ENCODE measurements around the gene ADGRB3. TPM values are rescaled to one million over a fixed set of nuclear protein-coding genes. Genes with fewer than 3 reads are reported as not detected.
"Not testable (repeated sequence)": the region's sequence is repeated elsewhere in the genome, so short reads cannot be mapped to it uniquely, and the experiment has no call there.

The ADGRB3 gene
- total RNA-seq, 1 experiment from 2014 or later: 3.2 TPM

GRCh38 chr6:69202768-69203167 lies 567.7 kb downstream of the ADGRB3 start:
- peak; percentile 2 for DNase-seq (ENCODE audit: extremely low read depth, low read depth)

DNA sequence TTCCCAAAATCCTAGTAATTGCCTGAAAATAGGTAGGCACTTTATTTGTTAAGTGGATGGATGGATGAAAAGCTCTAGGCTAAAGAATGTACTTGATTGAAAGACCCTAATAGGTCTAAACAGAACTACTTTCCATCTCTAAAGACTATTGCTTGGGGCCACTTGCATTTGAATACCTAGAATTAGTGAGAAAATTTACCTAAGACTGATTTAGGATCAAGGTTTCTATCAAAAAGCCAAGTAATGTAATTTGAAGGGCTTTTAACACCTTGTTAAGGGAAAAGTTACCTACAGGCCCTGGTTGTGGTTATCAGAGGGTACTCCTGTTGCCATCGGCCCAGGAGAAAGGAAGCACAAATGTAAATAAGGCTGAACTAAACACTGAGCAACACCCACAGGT lies 581.0 kb downstream of the ADGRB3 start:
- DNase-seq (ENCODE audit: extremely low read depth, low read depth): no peak

DNA sequence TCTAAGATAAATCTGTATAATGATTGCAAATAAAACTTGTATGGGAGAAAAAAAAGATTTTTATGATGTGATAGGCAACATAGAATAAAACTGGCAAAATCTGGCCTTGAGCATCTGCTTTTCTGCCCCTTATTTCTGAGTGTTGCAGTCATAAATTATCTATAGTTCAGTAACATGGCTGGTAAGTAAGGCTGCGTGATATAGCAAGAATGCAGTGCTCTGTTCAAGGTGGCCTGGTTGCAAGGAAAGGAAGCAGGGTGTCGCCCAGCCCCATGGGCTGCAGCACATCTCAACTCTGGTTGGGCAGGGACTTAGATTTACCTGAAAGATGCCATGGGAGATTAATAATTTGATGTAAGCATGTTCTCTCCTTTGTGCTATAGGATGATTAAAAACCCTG lies 582.3 kb downstream of the ADGRB3 start:
- DNase-seq (ENCODE audit: extremely low read depth, low read depth): no peak

GRCh38 chr6:69220375-69220774 lies 585.3 kb downstream of the ADGRB3 start:
- DNase-seq (ENCODE audit: extremely low read depth, low read depth): no peak

DNA sequence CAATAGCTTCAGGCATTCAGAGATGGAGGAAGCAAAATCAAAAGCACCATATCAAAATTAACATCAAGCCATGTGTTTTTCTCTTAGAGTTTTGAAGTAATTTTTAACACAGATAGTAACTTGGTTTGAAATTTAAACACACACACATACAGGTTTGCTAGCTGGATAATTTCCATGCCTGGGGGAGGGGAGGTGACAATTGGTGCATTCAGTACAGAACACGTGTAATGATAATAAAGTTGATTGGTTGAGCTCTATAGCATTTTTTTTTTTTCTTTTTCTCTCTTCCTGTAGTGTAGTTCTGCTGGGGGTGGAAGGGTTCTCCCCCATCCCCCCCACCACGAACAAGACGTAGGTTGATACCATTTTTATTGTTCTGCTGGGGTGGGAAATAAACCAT lies 596.9 kb downstream of the ADGRB3 start:
- no peak for DNase-seq (ENCODE audit: extremely low read depth, low read depth)

DNA sequence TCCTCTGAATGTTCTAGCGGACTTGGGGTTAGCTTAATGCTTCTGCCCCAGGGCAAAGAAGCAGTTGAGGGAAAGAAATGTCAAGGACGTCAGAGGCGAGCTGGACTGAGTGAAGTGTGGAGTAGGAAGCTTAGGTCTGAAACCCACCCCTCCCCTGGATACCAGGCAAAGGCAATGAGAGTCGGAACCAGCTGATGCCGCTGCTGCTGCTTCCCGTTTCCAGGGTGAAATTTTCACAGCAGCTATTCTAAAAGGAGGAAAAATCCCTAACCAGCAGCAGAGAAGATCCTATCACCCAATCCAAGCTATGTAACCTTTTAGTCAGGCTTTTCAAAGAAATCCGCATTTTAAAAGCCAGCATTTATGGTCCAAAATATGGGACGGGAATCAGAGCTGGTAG lies 597.4 kb downstream of the ADGRB3 start:
- DNase-seq (ENCODE audit: extremely low read depth, low read depth): no peak

DNA sequence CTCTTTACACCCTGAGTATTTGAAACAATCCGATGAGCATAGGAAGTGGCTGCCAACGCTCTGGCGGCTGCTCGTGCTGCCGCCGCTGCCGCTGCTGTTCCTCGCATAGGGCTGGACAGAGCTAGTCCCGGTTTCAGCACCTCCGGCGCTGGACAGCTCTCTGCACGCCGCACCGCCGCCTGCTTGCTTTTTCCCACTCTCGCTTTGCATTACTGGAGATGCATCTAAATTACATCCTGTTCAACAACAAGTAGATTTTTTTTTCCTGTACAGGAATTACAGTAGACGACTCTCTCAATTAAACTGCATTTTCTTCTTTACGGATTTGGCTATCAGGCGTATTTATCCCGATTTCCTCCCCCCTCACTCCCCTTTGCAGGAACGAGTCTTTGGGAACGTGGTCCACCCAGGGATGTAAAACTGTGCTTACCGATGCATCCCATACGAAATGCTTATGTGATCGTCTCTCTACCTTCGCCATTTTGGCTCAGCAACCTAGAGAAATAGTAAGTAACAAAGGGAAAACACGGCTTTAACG lies 597.9 kb downstream of the ADGRB3 start:
- DNase-seq (ENCODE audit: extremely low read depth, low read depth): peak; percentile 49

DNA sequence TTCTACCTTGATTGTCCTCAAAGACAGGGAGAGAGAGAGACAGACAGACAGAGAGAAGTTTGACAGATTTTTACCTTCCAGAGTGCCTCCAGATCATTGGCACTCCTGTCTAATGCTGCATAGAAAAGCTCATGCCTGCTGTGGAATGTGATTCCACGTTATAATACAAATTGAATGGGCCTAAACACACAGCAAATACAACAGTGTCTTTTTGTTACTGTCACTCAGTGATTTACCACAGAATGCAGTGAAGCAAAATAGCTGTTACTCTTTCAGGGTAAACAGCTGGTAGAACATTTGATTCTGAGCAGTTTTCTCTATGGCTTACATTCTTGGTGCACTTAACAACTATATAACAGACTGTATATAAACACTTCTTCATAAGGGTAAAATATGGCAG lies 603.0 kb downstream of the ADGRB3 start:
- DNase-seq (ENCODE audit: extremely low read depth, low read depth): no peak

DNA sequence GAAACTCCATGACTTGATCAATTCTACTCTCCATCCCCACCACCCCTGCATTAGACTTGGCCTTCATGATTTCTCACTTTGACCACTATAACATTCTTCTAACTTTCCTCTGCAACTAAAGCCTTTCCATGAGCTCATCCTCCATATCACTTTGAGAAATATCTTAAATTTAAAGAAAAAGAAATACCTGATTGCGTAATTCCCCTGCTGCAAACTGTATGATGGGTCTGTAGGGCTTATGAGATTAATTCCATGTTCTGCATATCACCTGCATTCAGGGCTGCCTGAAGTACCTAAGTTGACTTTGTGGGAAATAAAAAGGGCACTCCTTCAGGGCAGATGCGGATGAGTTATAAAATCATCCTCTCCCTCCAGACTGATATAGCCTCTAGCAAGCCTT lies 611.9 kb downstream of the ADGRB3 start:
- DNase-seq (ENCODE audit: extremely low read depth, low read depth): no peak

GRCh38 chr6:69261010-69261409 lies 625.9 kb downstream of the ADGRB3 start:
- no peak for DNase-seq (ENCODE audit: extremely low read depth, low read depth)

DNA sequence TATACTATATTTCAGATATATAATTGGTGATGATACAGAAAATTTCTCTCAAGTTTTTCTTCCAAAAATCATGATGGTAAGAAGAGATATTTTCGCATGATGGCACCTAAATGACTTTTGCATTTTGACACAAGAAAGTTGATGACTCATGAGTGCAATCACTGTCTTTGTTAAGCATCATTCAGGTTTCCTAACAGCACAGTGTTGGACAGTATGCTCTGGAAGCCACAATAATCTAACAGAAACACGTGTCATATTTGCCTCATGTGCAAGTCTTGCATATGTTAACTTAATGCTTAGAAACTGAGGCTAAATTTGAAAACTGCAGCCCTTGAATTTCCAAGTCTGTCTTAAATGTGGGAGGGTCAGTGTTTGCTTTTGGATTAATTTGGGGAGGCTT lies 628.2 kb downstream of the ADGRB3 start:
- DNase-seq (ENCODE audit: extremely low read depth, low read depth): no peak

GRCh38 chr6:69265090-69265489 lies 630.0 kb downstream of the ADGRB3 start:
- DNase-seq (ENCODE audit: extremely low read depth, low read depth): no peak

GRCh38 chr6:69265706-69266105 lies 630.6 kb downstream of the ADGRB3 start:
- DNase-seq (ENCODE audit: extremely low read depth, low read depth): no peak

GRCh38 chr6:69276204-69276603 lies 641.1 kb downstream of the ADGRB3 start:
- DNase-seq (ENCODE audit: extremely low read depth, low read depth): peak; percentile 11

DNA sequence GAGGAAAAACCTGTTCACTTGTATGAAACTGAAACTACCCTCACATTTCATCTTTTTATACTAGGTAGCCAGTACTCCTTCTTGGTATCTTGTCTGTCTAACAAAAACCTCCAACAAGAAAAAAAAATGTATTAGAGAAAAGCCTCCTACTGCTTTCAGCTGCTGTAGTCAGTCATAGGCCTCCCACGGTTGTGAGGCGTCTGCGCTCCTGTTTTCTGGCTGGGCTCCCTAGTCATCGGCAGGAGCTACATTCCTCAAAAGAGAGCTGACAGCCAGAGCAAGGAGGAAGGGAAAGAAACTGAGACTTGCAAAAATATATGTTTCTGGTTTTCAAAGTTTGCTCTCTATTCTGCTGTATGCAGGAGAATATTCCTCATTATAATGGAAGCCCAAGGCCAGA lies 644.7 kb downstream of the ADGRB3 start:
- DNase-seq (ENCODE audit: extremely low read depth, low read depth): no peak

DNA sequence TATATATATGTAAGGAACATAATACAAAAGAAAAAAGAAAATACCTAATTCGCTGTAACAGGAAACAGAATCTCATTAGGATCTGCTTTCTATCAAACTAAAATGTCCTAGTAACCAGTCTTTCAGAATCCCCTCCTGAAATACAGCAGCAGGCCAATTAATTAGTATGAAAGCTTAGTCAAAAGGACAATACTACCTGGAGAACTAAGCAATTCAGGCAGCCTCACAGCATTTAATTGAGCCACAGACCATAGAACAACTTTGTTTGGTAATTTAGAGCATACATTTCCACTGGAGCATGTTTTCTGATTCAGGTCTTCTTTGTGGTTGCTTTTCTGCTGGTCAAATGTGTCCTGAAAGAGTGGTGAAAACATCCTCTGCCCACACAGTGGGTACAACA lies 645.8 kb downstream of the ADGRB3 start:
- DNase-seq (ENCODE audit: extremely low read depth, low read depth): no peak

- DNase-seq (ENCODE audit: extremely low read depth, low read depth): no peak
Observed at GRCh38 chr6:69284176-69284730, 649.2 kb downstream of the ADGRB3 start.

- DNase-seq (ENCODE audit: extremely low read depth, low read depth): no peak
Observed at GRCh38 chr6:69285054-69285453, 650.0 kb downstream of the ADGRB3 start.

DNA sequence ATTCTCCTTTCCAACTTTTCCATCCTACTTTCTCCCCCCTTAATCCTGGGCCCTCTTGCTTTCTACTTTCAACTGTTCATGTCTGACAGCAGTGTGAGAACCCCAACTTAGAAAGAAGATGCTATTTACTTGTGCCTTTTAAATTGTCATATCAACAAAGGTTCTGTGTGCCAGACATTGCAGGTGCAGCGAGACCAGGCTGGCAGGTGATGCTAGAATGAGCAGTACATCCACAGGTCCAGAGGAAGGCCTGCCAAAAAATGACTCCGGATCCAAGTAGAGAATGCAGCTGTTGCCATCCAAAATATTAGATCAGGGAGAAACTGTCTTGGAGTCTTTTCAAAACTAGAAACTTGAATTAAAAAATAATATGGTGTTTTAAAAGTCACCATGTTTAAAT lies 651.2 kb downstream of the ADGRB3 start:
- no peak for DNase-seq (ENCODE audit: extremely low read depth, low read depth)

- DNase-seq (ENCODE audit: extremely low read depth, low read depth): not testable (repeated sequence)
Observed at GRCh38 chr6:69288198-69288597, 653.1 kb downstream of the ADGRB3 start.

DNA sequence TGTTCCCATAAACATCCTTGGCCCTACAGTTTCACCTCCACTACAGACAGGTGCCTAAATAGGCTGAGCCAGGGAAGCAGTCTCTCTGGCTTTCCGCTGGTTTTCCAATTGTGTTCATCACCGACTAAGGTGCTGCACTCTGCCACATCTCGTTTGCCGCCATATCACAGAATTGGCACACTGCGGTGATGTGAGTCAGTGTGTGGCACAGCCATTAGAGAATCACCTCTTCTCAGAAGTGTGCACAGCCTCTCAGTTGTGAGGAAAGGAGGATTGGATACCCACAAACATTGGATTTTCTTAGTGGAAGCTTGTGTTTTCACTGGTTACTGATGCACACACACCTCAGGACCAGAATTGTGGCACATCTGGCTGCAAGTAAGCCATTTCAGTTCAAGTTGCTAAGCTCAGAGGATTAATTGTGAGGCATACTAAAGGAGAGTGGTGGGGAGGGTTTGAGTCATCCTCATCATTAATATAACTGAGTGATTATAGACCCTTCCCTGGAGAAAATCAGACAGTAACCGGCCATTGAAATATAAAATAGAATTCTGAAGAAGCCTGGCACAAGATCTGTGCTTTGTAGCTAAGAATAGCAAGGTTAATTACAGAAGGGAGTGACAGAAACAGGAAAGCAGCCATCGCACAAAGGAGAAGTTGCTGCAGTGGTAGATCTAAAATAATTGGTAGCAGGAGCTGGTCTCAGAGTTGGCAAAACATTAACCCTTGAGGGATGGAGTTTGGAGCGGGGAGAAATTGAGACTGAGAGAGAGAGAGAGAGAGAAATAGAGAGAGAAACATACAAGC lies 654.8 kb downstream of the ADGRB3 start:
- DNase-seq (ENCODE audit: extremely low read depth, low read depth): no peak

- DNase-seq (ENCODE audit: extremely low read depth, low read depth): no peak
Observed at GRCh38 chr6:69293471-69293870, 658.4 kb downstream of the ADGRB3 start.
